Measurements from ENCODE around the gene GET4.

GET4 gene

DNA sequence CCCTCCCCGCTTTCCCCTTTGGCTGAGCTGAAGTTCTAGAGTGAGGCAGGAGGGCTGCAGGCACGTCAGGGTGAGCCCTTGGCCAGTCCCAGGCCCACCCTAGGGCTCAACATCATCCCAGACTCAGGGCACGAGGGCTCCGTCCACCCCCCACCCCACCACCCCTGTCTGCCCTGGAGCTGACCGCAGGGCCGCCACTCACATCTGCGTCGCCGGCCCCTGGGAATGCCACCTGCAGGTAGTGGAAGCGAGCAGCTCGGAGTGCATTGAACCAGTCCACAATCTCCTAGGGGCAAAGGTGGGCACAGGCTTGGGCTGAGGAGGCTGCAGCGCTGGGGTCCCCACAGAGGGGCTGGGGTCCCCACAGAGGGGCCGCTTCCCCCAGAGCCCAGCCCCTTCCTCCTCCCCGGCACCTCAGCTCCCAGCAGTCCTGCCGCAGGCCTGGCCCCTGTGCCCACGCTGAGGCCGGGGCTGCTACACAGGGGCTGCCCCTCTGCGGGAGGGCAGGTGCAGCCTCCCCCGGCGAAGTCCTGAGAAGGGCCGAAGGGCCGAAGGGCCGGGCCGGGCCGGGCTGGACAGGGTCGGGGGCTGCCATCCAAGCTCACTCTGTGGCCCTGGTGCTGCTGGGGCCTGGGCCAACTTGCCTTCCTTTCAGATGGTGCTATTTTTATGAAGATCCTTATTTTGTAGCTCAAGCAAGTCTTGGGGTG is 24.1 kb downstream of the GET4 start:
- no peak for DNase-seq (ENCODE audit: low read depth)

DNA sequence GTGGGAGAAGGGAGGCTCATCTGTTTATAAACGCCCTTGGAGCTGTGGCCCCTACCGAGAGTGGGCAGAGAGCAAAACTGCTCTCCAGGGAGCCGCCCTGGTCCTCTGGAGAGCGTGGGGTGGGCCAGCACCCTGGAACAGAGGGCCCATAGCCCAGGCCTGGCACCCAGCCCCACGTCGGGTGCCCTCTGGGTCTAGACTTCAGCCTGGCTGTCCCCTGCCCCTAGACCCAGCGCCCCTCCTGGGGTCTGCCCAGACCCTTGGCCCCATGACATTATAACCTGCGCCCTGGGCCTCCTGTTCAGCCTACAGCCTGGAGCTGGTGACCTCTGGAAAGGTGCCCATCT is 24.7 kb downstream of the GET4 start:
- DNase-seq (ENCODE audit: low read depth) = no peak

DNA sequence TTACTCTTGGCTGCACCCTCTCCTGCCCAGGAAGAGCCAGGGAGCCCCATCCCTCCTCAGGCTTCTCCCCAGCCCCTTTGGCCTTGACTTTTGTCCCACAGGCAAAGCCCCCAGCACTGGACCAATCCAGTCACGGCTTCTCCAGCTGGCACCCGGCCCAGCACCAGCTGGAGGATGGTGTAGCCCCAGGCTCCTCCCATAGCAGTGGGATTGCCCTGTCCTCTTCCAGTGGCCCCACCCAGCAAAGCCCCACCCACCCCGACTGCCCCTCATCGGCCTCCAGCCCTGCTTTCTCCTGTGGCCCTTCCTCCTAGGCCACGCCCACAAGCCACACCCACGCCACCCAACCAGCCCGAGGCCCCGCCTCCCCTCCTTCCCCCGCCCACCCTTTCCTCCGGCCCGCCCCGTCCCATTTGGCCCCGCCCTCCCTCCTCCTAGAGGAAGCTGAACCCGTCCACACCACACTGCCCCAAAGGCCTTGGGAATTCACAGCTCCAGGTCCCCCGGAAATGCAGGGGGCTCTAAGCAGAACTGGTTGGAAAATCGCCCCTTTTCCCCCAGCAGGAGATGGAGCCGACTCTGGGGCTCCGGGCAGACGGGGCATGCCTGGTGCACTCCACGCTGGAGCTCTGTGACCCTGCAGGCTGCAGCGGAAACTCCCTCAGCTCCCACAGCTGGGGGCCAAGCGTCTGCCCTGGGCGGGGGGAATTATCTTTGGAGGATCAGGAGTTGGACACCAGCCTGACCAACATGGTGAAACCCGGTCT is 25.2 kb downstream of the GET4 start:
- DNase-seq (ENCODE audit: low read depth) = peak; percentile 41

DNA sequence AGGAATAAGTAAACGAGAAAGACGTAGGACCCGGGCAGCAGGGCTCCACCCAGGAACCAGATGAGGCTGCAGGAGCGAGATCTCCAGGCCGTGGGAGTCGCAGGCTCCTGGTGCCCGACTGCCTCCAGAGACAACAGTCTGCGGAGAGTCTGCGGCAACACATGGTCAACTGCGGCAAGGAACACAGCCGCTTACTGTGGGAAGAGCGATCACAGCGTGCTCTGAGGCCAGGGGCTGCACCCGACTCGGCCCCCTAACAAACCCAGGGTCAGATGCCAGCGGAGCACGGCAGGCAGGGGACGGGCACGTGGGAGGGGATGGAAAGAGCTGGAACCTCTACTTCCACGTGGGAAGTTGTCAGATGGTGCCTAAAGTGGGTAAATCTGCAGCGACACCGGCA is 26.6 kb downstream of the GET4 start:
- DNase-seq (ENCODE audit: low read depth) = no peak

DNA sequence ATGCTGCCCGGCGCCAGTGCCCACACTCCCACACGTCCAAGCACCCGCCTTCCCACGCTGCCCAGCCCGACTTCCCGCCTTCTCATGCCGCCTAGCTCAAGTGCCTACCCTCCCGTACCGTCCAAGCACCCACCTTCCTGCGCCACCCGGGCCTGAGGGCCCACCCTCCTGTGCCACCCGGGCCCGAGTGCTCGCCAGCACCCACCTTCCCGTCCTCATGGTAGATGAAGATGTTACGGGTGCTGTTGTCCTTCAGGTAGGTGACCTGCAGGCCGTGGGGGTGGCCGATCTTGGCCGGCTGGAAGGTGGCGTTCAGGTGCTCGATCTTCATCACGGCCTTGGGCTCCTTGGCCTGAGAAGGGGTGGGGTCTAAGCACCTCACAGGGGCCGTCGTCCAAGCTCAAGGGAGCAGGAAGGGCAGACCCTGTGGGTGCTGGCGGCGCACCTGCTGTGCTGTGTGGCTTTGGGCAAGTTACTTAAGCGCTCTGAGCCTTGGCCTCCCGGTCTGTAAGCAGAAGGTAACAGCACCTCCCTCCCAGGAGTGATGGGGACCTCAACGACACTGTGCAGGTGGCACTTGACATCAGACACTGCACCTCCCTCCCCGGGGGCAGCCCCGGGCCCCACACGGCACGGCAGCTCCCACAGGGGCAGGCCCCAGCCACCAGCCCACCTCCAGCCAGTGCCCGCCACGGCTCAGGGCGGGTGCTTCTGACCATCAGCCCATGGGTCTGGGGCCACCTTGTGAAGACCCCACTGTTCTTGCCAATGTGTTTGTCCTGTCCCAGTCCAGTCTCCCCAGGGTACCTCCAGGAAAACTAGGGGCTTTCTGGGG is 27.8 kb downstream of the GET4 start:
- no peak for DNase-seq (ENCODE audit: low read depth)

DNA sequence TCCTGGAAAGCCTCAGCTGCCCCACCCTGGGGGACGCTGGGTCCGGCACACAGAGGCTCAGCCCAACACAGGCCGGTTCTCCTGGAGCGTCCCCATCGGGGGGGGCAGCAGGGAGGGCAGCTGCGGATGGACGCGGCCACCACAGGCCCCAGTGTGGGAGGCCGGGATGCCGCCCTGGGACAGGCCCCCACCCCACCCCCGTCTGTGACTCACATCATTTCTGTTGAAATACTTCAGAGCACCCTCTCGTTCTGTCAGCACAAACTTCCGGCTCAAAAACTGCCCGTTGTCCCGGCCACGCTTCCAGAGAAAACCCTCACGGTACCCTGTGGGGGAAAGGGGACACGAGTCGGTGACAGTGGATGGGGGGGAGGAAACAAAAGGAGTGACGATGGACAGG is 28.5 kb downstream of the GET4 start:
- DNase-seq (ENCODE audit: low read depth) = no peak

DNA sequence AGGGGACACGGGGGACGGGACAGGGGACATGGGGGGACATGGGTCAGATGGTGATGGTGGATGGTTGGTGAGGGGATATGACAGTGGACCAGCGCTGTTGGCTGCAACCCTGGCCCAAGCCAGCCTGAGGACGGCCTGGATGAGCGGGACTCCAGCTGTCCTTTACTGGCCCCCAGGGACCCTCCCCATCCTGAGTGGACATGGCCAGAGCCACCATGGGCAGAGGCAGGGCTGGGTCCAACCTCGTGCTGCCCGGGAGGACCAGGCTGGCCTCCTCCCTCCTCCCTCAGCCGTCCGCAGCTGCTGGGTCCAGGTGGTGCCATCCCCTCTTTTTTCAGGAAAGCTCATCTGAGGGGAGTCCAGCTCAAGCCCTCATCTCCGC is 30.4 kb downstream of the GET4 start:
- no peak for DNase-seq (ENCODE audit: low read depth)

DNA sequence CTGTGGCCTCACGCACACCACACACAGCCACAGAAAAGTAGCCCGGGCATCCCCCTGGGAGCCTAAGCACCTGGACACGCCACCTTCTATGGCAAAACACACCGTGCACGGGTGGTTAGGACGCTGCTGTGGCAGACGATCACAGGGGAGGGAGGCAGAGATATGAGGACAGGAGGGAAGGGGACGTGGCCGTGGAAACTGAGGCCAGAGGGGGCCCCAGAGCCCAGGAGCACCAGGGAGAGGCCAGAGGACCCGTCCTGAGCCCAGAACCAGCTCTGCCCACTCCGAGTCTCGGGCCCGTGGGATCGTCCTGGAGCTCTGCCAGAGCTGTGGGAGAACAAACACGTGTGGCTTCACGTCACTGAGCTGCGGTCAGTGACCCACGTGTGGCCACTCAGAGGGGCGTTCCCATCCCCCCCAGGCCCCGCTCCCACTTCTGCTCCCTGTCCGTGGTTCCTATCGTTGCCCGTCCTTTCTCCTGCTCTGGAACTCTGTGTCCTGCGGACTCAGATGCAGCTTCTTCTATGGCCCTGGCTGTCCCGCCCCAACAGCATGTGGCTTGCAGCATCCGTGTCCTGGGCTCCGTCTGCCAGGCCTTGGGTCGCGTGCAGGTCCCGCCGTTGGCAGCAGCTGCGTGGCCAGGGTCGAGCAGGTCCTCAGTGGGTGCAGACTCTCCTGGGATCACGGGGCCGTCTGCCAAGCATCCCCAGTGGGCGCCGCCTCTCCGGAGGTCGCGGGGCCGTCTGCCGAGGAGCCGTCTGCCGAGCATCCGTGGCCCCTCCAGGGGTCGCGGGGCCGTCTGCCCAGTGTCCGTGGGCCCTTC is 31.0 kb downstream of the GET4 start:
- DNase-seq (ENCODE audit: low read depth) = no peak

DNA sequence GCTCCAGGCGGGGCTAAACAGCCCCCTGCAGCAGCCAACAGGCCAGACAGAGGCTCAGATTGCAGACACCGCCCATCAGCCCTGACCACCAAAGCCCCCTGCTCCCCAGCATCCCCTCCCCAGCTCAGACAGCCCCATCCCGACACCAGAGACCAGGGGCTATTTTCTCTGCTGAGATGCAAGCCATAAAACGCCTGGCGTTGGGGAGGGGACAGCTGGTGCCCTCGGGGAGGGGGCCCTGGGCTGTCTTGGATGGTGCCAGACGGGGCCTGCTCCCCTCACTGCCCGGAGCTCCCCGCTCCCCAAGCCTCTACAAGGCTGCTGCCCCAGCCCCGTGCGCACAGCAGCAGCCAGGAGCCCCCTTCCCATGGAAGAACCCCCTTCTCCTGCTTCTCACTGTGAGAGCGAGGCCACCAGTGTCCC is 31.8 kb downstream of the GET4 start:
- DNase-seq (ENCODE audit: low read depth) = no peak

DNA sequence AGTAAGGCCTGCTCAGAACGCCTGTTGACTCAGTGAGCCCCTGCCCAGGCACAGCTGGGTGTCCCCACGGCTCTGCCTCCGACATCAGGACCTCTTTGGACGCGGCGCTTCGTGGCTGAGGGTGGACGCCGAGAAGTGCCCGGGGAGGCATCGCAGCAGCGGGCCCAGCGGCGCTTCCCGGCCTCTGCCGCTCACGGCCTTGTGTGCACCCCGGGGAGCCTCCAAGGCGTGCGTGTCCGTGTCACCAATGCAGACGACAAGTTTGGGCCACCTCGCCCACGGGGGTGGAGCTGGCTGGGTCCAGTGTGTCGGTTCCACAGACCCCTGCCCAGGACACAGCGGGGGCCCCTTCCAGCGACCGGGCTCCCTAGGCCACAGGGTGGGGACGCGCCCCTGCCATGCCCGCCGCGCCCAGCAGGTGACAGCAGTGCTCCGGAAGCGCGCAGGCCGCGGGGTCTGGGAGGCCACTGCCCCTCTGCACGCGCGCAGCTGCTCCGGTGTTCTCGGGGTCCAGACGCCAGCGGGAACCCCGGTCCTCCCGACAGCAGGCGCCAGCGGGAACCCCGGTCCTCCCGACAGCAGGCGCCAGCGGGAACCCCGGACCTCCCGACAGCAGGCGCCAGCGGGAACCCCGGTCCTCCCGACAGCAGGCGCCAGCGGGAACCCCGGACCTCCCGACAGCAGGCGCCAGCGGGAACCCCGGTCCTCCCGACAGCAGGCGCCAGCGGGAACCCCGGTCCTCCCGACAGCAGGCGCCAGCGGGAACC is 32.4 kb downstream of the GET4 start:
- DNase-seq (ENCODE audit: low read depth) = peak; percentile 43

DNA sequence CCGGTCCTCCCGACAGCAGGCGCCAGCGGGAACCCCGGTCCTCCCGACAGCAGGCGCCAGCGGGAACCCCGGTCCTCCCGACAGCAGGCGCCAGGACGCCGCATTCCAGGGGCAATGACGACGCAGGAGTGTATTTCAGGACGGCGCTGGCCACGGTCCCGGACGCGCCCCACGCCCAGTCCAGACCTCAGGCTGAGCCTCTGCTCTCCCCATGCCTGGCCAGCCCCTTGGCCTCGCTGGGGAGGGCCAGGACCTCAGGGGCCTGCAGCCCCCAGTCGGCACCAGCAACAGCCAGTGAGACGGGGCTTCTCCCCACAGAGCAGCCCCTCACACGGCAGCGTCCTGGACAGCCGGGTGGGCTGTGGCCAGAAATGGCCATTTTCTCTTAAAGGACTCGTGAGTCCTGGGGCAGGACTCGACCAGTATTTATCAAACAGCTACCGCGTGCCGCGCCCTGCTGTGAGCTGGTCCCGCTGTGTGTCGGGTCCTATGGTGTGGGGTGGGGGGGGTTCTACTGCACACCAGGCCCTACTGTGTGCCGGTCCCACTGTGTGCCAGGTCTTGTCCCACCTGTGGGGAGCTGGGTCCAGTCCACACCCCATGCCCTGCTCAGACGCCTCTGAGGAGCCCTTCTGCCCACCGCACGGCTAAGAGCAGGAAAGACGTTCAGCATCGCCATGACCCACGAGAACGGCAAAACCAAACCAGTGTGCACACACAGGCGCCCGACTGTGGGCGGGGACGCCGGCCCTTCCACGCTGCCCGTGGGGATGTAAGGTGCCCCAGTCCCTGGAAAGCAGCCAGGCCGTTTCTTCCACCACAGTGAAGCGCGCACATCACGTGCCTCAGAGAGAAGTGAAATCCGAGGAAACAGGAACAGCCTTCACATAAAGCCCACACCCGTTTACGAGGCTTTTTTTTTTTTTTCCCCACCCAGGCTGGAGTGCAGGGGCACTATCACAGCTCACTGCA is 33.3 kb downstream of the GET4 start:
- no peak for DNase-seq (ENCODE audit: low read depth)

DNA sequence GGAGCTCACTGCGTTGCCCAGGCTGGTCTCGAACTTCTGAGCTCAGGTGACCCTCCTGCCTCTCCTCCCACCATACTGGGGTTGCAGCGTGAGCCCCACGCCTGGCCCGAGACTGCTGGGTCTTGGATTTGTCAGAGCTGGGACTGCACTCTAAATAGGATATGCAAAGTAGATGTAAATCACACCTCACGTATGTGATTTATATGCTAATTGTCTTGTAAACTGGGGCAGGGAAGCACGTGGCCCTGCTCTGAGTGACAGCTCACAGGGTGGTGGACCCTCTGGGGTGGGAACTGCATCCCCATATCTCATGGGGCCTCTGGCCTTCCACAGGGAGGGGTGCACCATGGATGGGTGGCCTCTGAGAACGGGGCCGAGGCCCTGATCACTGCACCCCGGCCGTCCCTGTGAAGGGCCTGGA is 34.1 kb downstream of the GET4 start:
- no peak for DNase-seq (ENCODE audit: low read depth)

DNA sequence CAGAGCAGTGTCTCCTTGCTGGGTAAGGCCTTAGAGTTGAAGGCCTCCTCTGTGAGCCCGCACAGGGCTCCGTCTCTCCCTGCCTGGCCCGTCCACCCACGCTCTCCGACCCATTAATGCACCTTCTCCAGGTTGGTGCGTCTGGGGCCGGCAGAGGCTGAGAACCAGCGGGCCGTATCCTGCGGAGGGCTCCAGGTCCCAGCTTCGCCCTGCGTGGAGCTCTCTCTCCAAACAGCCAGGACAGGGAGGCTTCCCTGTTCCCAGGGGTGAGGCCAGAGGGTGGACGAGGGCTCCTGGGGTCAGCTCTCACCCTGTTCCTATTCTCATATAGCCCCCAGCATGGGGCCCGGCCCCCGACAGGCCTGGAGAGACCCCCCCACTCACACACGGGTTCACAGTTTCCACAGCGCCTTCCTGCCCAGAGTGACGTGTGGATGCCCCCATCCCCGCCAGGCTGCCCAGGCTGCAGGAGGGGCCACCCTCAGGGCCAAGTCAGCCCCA is 34.6 kb downstream of the GET4 start:
- no peak for DNase-seq (ENCODE audit: low read depth)

DNA sequence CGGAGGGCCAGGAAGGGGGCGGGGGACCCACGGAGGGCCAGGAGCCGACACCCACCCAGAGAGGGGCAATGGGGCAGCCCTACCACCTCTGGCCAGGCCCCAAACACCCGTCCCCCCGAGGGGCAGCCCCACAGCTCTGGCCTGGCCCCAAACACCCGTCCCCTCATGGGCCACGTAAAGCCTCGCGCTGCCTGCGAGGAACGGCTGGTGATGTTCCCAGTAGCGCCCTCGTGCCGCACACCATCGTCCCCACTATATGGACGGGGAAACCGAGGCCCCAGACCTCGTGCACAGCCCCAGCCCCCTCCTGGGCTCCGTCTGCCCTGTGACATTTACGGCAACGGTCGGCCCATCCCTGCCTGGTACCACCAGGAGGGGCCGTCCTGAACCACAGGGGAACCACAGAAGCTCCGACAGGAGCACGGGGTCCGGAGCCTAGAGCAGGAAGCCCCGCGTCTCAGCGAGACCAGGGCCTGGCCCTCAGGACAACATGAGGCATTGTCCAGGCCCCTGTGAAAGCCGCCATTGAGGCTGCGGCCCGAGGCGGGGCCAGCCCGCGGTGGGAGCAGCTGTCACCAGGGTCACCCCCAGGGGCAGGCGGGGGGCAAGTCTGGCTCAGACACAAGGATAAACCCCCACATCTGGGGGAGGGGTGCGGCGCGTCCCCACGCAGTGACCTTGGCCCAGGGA is 35.6 kb downstream of the GET4 start:
- DNase-seq (ENCODE audit: low read depth) = no peak

DNA sequence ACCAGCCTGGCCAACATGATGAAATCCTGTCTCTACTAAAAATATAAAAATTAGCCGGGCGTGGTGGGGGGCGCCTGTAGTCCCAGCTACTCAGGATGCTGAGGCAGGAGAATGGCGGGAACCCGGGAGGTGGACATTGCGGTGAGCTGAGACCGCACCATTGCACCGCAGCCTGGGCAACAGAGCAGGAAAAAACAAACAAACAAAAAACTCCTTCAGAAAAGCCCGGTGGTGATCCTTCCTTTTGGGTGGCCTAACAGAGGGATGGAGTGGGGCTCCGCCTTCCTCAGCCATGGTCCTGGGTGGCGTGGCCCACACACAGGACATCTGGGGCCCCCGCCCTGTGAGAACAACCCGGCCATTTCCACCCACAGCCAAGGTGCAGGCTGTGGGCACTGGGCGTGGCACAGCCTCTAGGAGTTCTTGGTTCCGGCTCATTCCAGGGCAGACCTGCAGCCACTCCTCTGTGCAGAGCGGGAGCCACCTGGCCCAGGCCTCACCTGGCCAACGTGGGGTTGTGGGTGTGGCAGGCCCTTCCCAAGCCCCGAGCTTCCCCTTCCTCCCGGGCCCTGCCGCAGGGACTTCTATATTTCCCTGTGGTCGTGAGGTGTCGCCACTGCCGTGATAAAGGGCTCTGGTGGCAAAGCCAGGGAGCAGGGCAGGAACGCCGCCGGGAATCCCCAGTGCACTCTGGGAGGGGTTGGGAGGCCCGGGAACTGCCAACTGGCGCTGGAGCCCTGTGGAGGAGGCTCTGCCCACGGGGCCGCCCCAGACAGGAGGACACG is 37.6 kb downstream of the GET4 start:
- no peak for DNase-seq (ENCODE audit: low read depth)

DNA sequence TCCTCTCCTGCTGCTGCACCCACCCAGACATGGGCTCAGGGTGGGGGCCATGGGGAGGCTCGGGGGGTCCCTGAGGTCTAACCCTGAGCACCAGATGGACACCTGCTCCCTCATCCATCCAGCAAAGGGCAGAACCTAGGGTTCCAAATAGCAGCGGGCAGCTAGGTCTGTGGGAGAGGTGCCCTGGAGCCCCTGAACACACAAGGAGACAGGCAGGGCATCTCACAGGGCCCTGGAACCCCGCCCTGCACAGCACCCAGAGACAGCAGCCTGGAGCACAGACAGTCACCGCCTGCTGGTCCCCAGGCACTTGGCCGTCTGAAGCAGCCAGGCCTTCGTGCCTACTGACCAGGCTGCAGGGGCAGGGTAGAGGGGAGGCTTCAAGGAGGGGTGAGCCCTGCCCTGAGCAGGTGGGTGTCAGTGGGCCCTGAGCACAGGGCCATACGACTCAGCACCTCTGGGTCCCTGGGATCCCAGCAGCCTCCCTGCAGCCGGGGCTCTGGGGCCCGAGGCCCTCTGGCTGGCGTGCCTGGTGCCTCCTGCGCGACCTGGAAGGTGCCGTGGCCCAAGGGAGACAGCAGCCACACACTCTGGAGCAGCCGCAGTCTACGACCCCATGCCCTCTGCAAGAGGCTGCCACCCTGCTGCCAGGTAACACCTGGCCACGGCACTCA is 38.3 kb downstream of the GET4 start:
- no peak for DNase-seq (ENCODE audit: low read depth)

DNA sequence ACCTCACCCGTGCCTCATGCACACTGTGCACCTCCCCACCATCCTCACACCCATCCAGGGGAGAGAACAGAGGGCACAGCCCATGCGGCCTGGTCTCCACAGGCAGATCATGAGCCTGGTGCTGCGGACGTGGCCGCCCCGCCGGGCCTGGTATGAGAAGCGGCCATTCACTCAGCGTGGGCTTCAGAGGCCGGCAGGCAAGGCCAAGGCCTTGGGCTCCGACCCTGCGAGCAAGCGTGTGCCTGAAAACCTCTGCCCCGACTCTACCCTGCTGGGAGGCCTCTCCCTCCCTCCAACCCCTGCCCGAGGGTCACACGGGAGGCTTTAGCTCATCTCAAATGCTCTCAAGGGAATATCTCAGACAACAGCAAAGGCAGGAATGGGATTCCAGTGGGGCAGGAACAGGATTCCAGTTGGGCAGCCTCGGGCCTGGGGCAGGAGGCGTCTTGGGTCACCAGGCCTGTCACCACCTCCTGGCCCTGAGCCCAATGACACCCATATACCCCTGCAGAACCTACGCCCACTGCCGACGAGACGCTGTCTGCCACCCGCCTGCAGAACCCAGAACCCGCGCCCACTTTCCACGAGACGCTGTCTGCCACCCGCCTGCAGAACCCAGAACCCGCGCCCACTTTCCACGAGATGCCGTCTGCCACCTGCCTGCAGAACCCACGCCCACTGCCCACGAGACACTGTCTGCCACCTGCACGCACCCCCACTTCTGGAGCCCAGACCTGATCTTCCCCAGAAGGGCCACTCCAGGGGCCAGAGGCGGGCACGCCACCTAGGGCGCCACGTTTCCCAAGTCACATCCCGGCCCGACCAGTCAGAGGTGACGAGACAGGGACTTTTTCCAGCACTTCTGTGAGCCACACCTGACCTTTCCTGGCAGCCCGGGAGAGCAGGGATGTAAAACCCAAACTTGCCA is 39.2 kb downstream of the GET4 start:
- no peak for DNase-seq (ENCODE audit: low read depth)
